BLaER1 treated with 17β-estradiol and CSF1 and Interleukin-3, amounts not matched to agents 10 nM and 100 nM (cell line): ENCODE results near the gene ABCA8.

Experiments
- H3K27ac ChIP-seq, 11 experiments: shearing (Covaris generic); formaldehyde crosslinking; 2 replicates each; pipeline ENCODE4 v1.8.1; 2022
- H3K27me3 ChIP-seq, 11 experiments: shearing (Covaris generic); formaldehyde crosslinking; 2 replicates each; pipeline ENCODE4 v1.8.1; 2022
- H3K36me3 ChIP-seq, 11 experiments: shearing (Covaris generic); formaldehyde crosslinking; 2 replicates each; pipeline ENCODE4 v1.8.1; 2022
- H3K4me1 ChIP-seq, 10 experiments: shearing (Covaris generic); formaldehyde crosslinking; 2 replicates each; pipeline ENCODE4 v1.8.1; 2022
- H3K4me2 ChIP-seq, 11 experiments: shearing (Covaris generic); formaldehyde crosslinking; 2 replicates each; pipeline ENCODE4 v1.8.1; 2022
- H3K4me3 ChIP-seq, 10 experiments: shearing (Covaris generic); formaldehyde crosslinking; 2 replicates each; pipeline ENCODE4 v1.8.1; 2022
- H3K9ac ChIP-seq, 11 experiments: shearing (Covaris generic); formaldehyde crosslinking; 2 replicates each; pipeline ENCODE4 v1.8.1; 2022
- H3K9me3 ChIP-seq, 11 experiments: shearing (Covaris generic); formaldehyde crosslinking; replicated peaks in 1 of 11; 2 replicates each; pipeline ENCODE4 v1.8.1; 2022
- H4K20me1 ChIP-seq, 11 experiments: shearing (Covaris generic); formaldehyde crosslinking; 2 replicates each; pipeline ENCODE4 v1.8.1; 2022
- Cebpa-rat ChIP-seq, 11 experiments: shearing (Covaris generic); IDR thresholded peaks; 2 replicates each; pipeline ENCODE4 v1.8.1; 2022

The ABCA8 gene

GRCh38 chr17:68910789-68911431 is 44.3 kb downstream of the ABCA8 start:
- H3K27me3 ChIP-seq = no peaks in the 10 kb centered on the region
- H3K36me3 ChIP-seq = no peaks in the 10 kb centered on the region
- H3K4me2 ChIP-seq = peak overlapping the region in 3 of 11 experiments; percentile 60 to 85 (median 84); a peak in 6 of 22 replicates
- H3K4me1 ChIP-seq = peaks cover 0 to 43% (median 0%) of the 10 kb centered on the region in 10 experiments; a peak in 7 of 20 replicates
- TF ChIP-seq Cebpa-rat (IDR thresholded peaks at IDR 0.05) = no peak
- peak overlapping the region in 2 of 11 experiments; percentile 64 to 73; a peak in 4 of 22 replicates for H3K9ac ChIP-seq
- H3K4me3 ChIP-seq = no peak overlapping the region
- peaks cover 0 to 22% (median 0%) of the 10 kb centered on the region in 11 experiments; a peak in 6 of 22 replicates for H3K9me3 ChIP-seq
- no peaks in the 10 kb centered on the region for H4K20me1 ChIP-seq
- H3K27ac ChIP-seq = peak overlapping the region in 5 of 11 experiments; percentile 8 to 90 (median 80); a peak in 7 of 22 replicates

GRCh38 chr17:68910251-68910705 is 44.9 kb downstream of the ABCA8 start:
- Histone ChIP-seq H3K4me1 (peaks cover 0 to 43% (median 0%) of the 10 kb centered on the region in 10 experiments; a peak in 7 of 20 replicates), H3K9ac (peak overlapping the region in 3 of 11 experiments; percentile 55 to 73 (median 64); a peak in 4 of 22 replicates), H3K4me2 (peak overlapping the region in 3 of 11 experiments; percentile 60 to 85 (median 84); a peak in 6 of 22 replicates), H3K27ac (peak overlapping the region in 5 of 11 experiments; percentile 8 to 90 (median 80); a peak in 9 of 22 replicates), H3K36me3 (no peaks in the 10 kb centered on the region), H3K9me3 (peaks cover 0 to 17% (median 0%) of the 10 kb centered on the region in 11 experiments; a peak in 5 of 22 replicates), H4K20me1 (no peaks in the 10 kb centered on the region), H3K27me3 (no peaks in the 10 kb centered on the region), H3K4me3 (no peak overlapping the region)
- TF ChIP-seq Cebpa-rat (IDR thresholded peaks at IDR 0.05) = no peak

GRCh38 chr17:68909066-68909465 is 46.1 kb downstream of the ABCA8 start:
- peaks cover 0 to 47% (median 0%) of the 10 kb centered on the region in 10 experiments; a peak in 7 of 20 replicates for H3K4me1 ChIP-seq
- H3K4me2 ChIP-seq = peak overlapping the region in 4 of 11 experiments; percentile 27 to 85 (median 72); a peak in 8 of 22 replicates
- no peaks in the 10 kb centered on the region for H3K27me3 ChIP-seq
- H4K20me1 ChIP-seq = no peaks in the 10 kb centered on the region
- H3K9ac ChIP-seq = peak overlapping the region in 3 of 11 experiments; percentile 55 to 75 (median 73); a peak in 6 of 22 replicates
- peaks cover 0 to 5% (median 0%) of the 10 kb centered on the region in 11 experiments; a peak in 4 of 22 replicates for H3K9me3 ChIP-seq
- H3K4me3 ChIP-seq = no peak overlapping the region
- no peaks in the 10 kb centered on the region for H3K36me3 ChIP-seq
- no peak; a peak in 1 of 22 replicates for TF ChIP-seq Cebpa-rat (IDR thresholded peaks at IDR 0.05)
- H3K27ac ChIP-seq = peak overlapping the region in 5 of 11 experiments; percentile 35 to 90 (median 80); a peak in 8 of 22 replicates

GRCh38 chr17:68908045-68908444 is 47.1 kb downstream of the ABCA8 start:
- H3K9me3 ChIP-seq = no peaks in the 10 kb centered on the region; a peak in 1 of 22 replicates
- H3K27me3 ChIP-seq = no peaks in the 10 kb centered on the region
- H3K36me3 ChIP-seq = no peaks in the 10 kb centered on the region
- no peak overlapping the region for H3K4me3 ChIP-seq
- peak overlapping the region in 3 of 11 experiments; percentile 80 to 90 (median 85); a peak in 3 of 22 replicates for H3K27ac ChIP-seq
- H3K4me1 ChIP-seq = peaks cover 0 to 47% (median 0%) of the 10 kb centered on the region in 10 experiments; a peak in 7 of 20 replicates
- no peaks in the 10 kb centered on the region for H4K20me1 ChIP-seq
- peak overlapping the region in 2 of 11 experiments; percentile 84 to 85; a peak in 4 of 22 replicates for H3K4me2 ChIP-seq
- no peak overlapping the region for H3K9ac ChIP-seq
- TF ChIP-seq Cebpa-rat (IDR thresholded peaks at IDR 0.05) = no peak

GRCh38 chr17:68906638-68907037 is 48.6 kb downstream of the ABCA8 start:
- H3K27me3 ChIP-seq = no peaks in the 10 kb centered on the region
- H4K20me1 ChIP-seq = no peaks in the 10 kb centered on the region
- H3K4me1 ChIP-seq = peaks cover 0 to 47% (median 0%) of the 10 kb centered on the region in 10 experiments; a peak in 7 of 20 replicates
- H3K9ac ChIP-seq = no peak overlapping the region
- H3K4me3 ChIP-seq = no peak overlapping the region
- H3K4me2 ChIP-seq = no peak overlapping the region
- no peak overlapping the region for H3K27ac ChIP-seq
- TF ChIP-seq Cebpa-rat (IDR thresholded peaks at IDR 0.05) = no peak
- no peaks in the 10 kb centered on the region for H3K36me3 ChIP-seq
- no peaks in the 10 kb centered on the region; a peak in 1 of 22 replicates for H3K9me3 ChIP-seq

- no peak overlapping the region for H3K27ac ChIP-seq
- no peaks in the 10 kb centered on the region; a peak in 1 of 22 replicates for H3K9me3 ChIP-seq
- H3K27me3 ChIP-seq = no peaks in the 10 kb centered on the region
- TF ChIP-seq Cebpa-rat (IDR thresholded peaks at IDR 0.05) = no peak
- peak overlapping the region in 1 of 11 experiments; percentile 2; a peak in 1 of 22 replicates for H3K4me2 ChIP-seq
- no peaks in the 10 kb centered on the region for H3K36me3 ChIP-seq
- H4K20me1 ChIP-seq = no peaks in the 10 kb centered on the region
- H3K9ac ChIP-seq = no peak overlapping the region
- H3K4me1 ChIP-seq = peaks cover 0 to 22% (median 0%) of the 10 kb centered on the region in 10 experiments; a peak in 5 of 20 replicates
- H3K4me3 ChIP-seq = no peak overlapping the region
Measured at GRCh38 chr17:68903286-68903685, 51.9 kb downstream of the ABCA8 start.

GRCh38 chr17:68897557-68897956 is 57.6 kb downstream of the ABCA8 start:
- Histone ChIP-seq H3K27ac (no peak overlapping the region), H4K20me1 (no peaks in the 10 kb centered on the region), H3K27me3 (no peaks in the 10 kb centered on the region), H3K4me1 (0 out of 20 replicates have a peak, but pooled peaks cover 0 to 6% (median 0%) of the 10 kb centered on the region in 10 experiments), H3K9me3 (peaks cover 0 to 21% (median 14%) of the 10 kb centered on the region in 11 experiments; a peak in 16 of 22 replicates), H3K36me3 (no peaks in the 10 kb centered on the region), H3K9ac (no peak overlapping the region), H3K4me2 (no peak overlapping the region), H3K4me3 (no peak overlapping the region)
- TF ChIP-seq Cebpa-rat (IDR thresholded peaks at IDR 0.05) = no peak

- Histone ChIP-seq H3K27ac (no peak overlapping the region), H3K4me2 (no peak overlapping the region), H3K9me3 (peaks cover 0 to 15% (median 10%) of the 10 kb centered on the region in 11 experiments; a peak in 16 of 22 replicates), H3K9ac (no peak overlapping the region), H3K4me1 (no peaks in the 10 kb centered on the region), H3K4me3 (no peak overlapping the region), H4K20me1 (no peaks in the 10 kb centered on the region), H3K36me3 (no peaks in the 10 kb centered on the region), H3K27me3 (no peaks in the 10 kb centered on the region)
- no peak for TF ChIP-seq Cebpa-rat (IDR thresholded peaks at IDR 0.05)
Measured at GRCh38 chr17:68892658-68893057, 62.5 kb downstream of the ABCA8 start.

- no peaks in the 10 kb centered on the region for H3K4me1 ChIP-seq
- H3K27me3 ChIP-seq = no peaks in the 10 kb centered on the region
- peaks cover 0 to 10% (median 5%) of the 10 kb centered on the region in 11 experiments; a peak in 16 of 22 replicates for H3K9me3 ChIP-seq
- H3K27ac ChIP-seq = no peak overlapping the region
- no peaks in the 10 kb centered on the region for H4K20me1 ChIP-seq
- no peak for TF ChIP-seq Cebpa-rat (IDR thresholded peaks at IDR 0.05)
- H3K4me2 ChIP-seq = no peak overlapping the region
- H3K9ac ChIP-seq = no peak overlapping the region
- no peaks in the 10 kb centered on the region for H3K36me3 ChIP-seq
- H3K4me3 ChIP-seq = no peak overlapping the region
Measured at GRCh38 chr17:68892193-68892592, 63.0 kb downstream of the ABCA8 start.
